PC-9 (cell line): ENCODE data around the gene STUM. TPM values are rescaled to one million over a fixed set of nuclear protein-coding genes. Genes with fewer than 3 reads are reported as not detected.
A peak's percentile ranks its signal among the peaks of the same experiment; 100 is the strongest.

Source experiments
- BruUV-seq: library from RNA; stranded (reverse); fragments of 400-500 nt; replicated peaks from 2 replicates; lab custom pipeline; 2021; lab: Mats Ljungman, UMichigan
- CTCF ChIA-PET: fragments of 300-600 bp; sonication (Branson Sonifier 250); formaldehyde crosslinking; loops from one replicate; lab custom pipeline; 2022; ENCODE audit warnings: antibody characterized with exemption; lab: Charles Lee
- POLR2A ChIA-PET: fragments of 300-600 bp; sonication (Branson Sonifier 250); formaldehyde crosslinking; loops from one replicate; lab custom pipeline; 2022; ENCODE audit warnings: antibody characterized with exemption; ENCODE audit not compliant: unreplicated experiment; lab: Charles Lee
- DNase-seq, 2 experiments: peaks; one replicate each; pipeline versions ENCODE4 v3.0.0 to v3.0.0-alpha.2; 2015 to 2022; ENCODE audit warnings: mixed read lengths in 1 of 2
- H2AFZ ChIP-seq: fragments of 200-600 bp; sonication (generic); 2 replicates; pipeline ENCODE4 v1.8.1; 2017; ENCODE audit warnings: antibody characterized with exemption
- H3F3A ChIP-seq: fragments of 200-600 bp; sonication (generic); 2 replicates; pipeline ENCODE4 v1.8.1; 2017; ENCODE audit warnings: antibody characterized with exemption, mild to moderate bottlenecking, low read depth; ENCODE audit not compliant: insufficient read depth
- H3K27ac ChIP-seq: fragments of 200-600 bp; sonication (generic); 2 replicates; pipeline ENCODE4 v1.6.1; 2016; ENCODE audit warnings: mixed run types
- H3K27me3 ChIP-seq: fragments of 200-600 bp; sonication (generic); 2 replicates; pipeline ENCODE4 v1.6.1; 2016; ENCODE audit warnings: low read depth, mixed run types; ENCODE audit not compliant: insufficient read depth
- H3K36me3 ChIP-seq: fragments of 200-600 bp; sonication (generic); 2 replicates; pipeline ENCODE4 v1.6.1; 2016; ENCODE audit warnings: low read depth, mixed run types
- H3K4me1 ChIP-seq: fragments of 200-600 bp; sonication (generic); replicated peaks from 2 replicates; pipeline ENCODE4 v1.6.1; 2016; ENCODE audit warnings: mixed run types; ENCODE audit not compliant: insufficient read depth
- H3K4me2 ChIP-seq: fragments of 200-600 bp; sonication (generic); 2 replicates; pipeline ENCODE4 v1.6.1; 2017; ENCODE audit warnings: mixed run types
- H3K4me3 ChIP-seq: fragments of 200-600 bp; sonication (generic); 2 replicates; pipeline ENCODE4 v1.6.1; 2016; ENCODE audit warnings: mixed run types
- H3K79me2 ChIP-seq: fragments of 200-600 bp; sonication (generic); 2 replicates; pipeline ENCODE4 v1.6.1; 2017; ENCODE audit warnings: low read depth, mixed run types
- H3K9me2 ChIP-seq: fragments of 200-600 bp; sonication (generic); 2 replicates; pipeline ENCODE4 v1.8.1; 2017; ENCODE audit warnings: mild to moderate bottlenecking; ENCODE audit not compliant: insufficient read depth
- H3K9me3 ChIP-seq: fragments of 200-600 bp; sonication (generic); 2 replicates; pipeline ENCODE4 v1.8.1; 2016; ENCODE audit warnings: low read depth; ENCODE audit not compliant: insufficient read depth
- H4K20me1 ChIP-seq: fragments of 200-600 bp; sonication (generic); 2 replicates; pipeline ENCODE4 v1.8.1; 2017; ENCODE audit not compliant: insufficient read depth
- CTCF ChIP-seq: fragments of 200-600 bp; sonication (generic); conservative IDR thresholded peaks from 2 replicates; pipeline ENCODE4 v1.6.1; 2017; ENCODE audit warnings: mixed run types, antibody characterized with exemption, mild to moderate bottlenecking, moderate library complexity
- EZH2 ChIP-seq: fragments of 200-600 bp; sonication (generic); IDR thresholded peaks from 2 replicates; pipeline ENCODE4 v1.8.0; 2017; ENCODE audit warnings: antibody characterized with exemption, low read depth
- intact Hi-C: fragments of 100-400 bp; cut with micrococcal nuclease; formaldehyde crosslinking; loops from one replicate; pipeline ENCODE4 v1.10.0; 2022; ENCODE audit not compliant: unreplicated experiment
- total RNA-seq: library from RNA; stranded (reverse); gene quantifications from 2 replicates; pipeline ENCODE4 v1.2.3, GENCODE V29; 2021

STUM gene
- total RNA-seq, 1 experiment from 2014 or later = not detected

GRCh38 chr1:226512076-226512728, 36.4 kb upstream of the STUM start:
- Histone ChIP-seq H3F3A (no peaks in the 10 kb centered on the region), H3K4me1 (no peaks in the 10 kb centered on the region), H3K9me2 (no peaks in the 10 kb centered on the region), H3K9me3 (no peaks in the 10 kb centered on the region), H3K4me2 (no peak overlapping the region), H2AFZ (no peak overlapping the region), H3K27me3 (peaks cover 32% of the 10 kb centered on the region), H4K20me1 (no peaks in the 10 kb centered on the region), H3K4me3 (no peak overlapping the region), H3K36me3 (no peaks in the 10 kb centered on the region), H3K79me2 (no peaks in the 10 kb centered on the region), H3K27ac (no peak overlapping the region)
- ChIA-PET CTCF (no interaction called here), POLR2A (no interaction called here)
- DNase-seq = peak in 1 of 2 experiments; percentile 49
- intact Hi-C loops = no loop called here
- TF ChIP-seq EZH2 = no peak
- TF ChIP-seq CTCF = no peak
- no TSS peak for BruUV-seq

- ChIA-PET CTCF (no interaction called here), POLR2A (no interaction called here)
- intact Hi-C loops = no loop called here
- Histone ChIP-seq H3K4me1 (no peaks in the 10 kb centered on the region), H3F3A (no peaks in the 10 kb centered on the region), H3K9me2 (no peaks in the 10 kb centered on the region), H3K27me3 (peaks cover 65% of the 10 kb centered on the region), H4K20me1 (no peaks in the 10 kb centered on the region), H3K9me3 (no peaks in the 10 kb centered on the region), H3K36me3 (no peaks in the 10 kb centered on the region), H3K27ac (no peak overlapping the region), H3K4me2 (no peak overlapping the region), H2AFZ (no peak overlapping the region), H3K79me2 (no peaks in the 10 kb centered on the region), H3K4me3 (no peak overlapping the region)
- no TSS peak for BruUV-seq
- TF ChIP-seq EZH2 (no peak), CTCF (no peak)
- no peak for DNase-seq
Measured at GRCh38 chr1:226518375-226518774, 30.2 kb upstream of the STUM start.

GRCh38 chr1:226519135-226519534, 29.4 kb upstream of the STUM start:
- Histone ChIP-seq H3K4me3 (no peak overlapping the region), H3K4me1 (no peaks in the 10 kb centered on the region), H3K4me2 (no peak overlapping the region), H3K79me2 (no peaks in the 10 kb centered on the region), H3K27ac (no peak overlapping the region), H4K20me1 (no peaks in the 10 kb centered on the region), H3K9me3 (no peaks in the 10 kb centered on the region), H3F3A (no peaks in the 10 kb centered on the region), H2AFZ (no peak overlapping the region), H3K27me3 (peaks cover 66% of the 10 kb centered on the region), H3K36me3 (no peaks in the 10 kb centered on the region), H3K9me2 (no peaks in the 10 kb centered on the region)
- TF ChIP-seq CTCF (no peak), EZH2 (no peak)
- intact Hi-C loops = no loop called here
- CTCF ChIA-PET = no interaction called here
- BruUV-seq = no TSS peak
- no peak for DNase-seq
- POLR2A ChIA-PET = interaction anchor here (0.5 kb wide), 1 partner anchor 35 kb away, joined by 3 read pairs; no protein-coding TSS in a partner anchor
